Neural cell (in vitro differentiated cells): ENCODE measurements around the gene SLC35A3.

ENCODE experiments used
- CTCF ChIP-seq: fragments of 450-650 bp; IDR thresholded peaks from 2 replicates; pipeline ENCODE4 v1.5.1; 2014; ENCODE audit warnings: antibody characterized with exemption, mild to moderate bottlenecking, moderate library complexity; ENCODE audit not compliant: poor library complexity, severe bottlenecking
- EP300 ChIP-seq: fragments of 450-650 bp; conservative IDR thresholded peaks from 2 replicates; pipeline ENCODE4 v1.6.1; 2014; ENCODE audit warnings: antibody characterized with exemption, mild to moderate bottlenecking, moderate library complexity; ENCODE audit not compliant: poor library complexity, severe bottlenecking

GRCh38 chr1:100080331-100080730 lies 110.5 kb downstream of the SLC35A3 start:
- TF ChIP-seq CTCF (no peak), EP300 (no peak)
